ENCODE results near the gene ONECUT3.
A peak's percentile ranks its signal among the peaks of the same experiment; 100 is the strongest.

ONECUT3 gene

DNA sequence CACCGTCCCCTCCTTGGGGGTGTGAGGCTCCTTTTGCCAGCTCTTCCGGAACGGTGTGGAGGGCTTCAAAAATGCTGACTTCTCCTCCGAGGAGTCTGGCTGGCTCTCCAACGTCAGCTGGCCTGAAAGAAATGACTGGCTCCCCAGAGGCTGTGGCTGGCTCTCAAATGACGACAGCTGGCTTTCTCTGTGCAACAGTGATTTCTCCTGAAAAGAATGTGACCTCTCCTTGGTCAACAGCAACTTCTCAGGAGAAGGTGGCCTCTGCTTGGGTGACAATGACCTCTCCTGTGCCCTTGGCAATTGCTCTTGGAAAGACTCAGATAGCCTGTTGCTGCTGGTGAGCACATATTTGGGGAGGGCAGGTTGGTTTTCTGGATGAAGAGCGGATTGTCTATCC, 29.2 kb downstream of the ONECUT3 start (continued):
- TF ChIP-seq, protein P1, sequence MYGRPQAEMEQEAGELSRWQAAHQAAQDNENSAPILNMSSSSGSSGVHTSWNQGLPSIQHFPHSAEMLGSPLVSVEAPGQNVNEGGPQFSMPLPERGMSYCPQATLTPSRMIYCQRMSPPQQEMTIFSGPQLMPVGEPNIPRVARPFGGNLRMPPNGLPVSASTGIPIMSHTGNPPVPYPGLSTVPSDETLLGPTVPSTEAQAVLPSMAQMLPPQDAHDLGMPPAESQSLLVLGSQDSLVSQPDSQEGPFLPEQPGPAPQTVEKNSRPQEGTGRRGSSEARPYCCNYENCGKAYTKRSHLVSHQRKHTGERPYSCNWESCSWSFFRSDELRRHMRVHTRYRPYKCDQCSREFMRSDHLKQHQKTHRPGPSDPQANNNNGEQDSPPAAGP (tag by site-specific recombination; IDR thresholded peaks at IDR 0.05) = no peak
- TF ChIP-seq ZNF645 (tag by site-specific recombination; IDR thresholded peaks at IDR 0.05) (no peak), PBX3 (CRISPR knock-in tag; IDR thresholded peaks at IDR 0.05) (no peak), ZNF169 (tag by site-specific recombination; IDR thresholded peaks at IDR 0.05) (no peak), ZNF155 (tag by site-specific recombination; IDR thresholded peaks at IDR 0.05) (no peak), ZNF266 (tag by site-specific recombination; IDR thresholded peaks at IDR 0.05; ENCODE audit: low read depth) (no peak)

DNA sequence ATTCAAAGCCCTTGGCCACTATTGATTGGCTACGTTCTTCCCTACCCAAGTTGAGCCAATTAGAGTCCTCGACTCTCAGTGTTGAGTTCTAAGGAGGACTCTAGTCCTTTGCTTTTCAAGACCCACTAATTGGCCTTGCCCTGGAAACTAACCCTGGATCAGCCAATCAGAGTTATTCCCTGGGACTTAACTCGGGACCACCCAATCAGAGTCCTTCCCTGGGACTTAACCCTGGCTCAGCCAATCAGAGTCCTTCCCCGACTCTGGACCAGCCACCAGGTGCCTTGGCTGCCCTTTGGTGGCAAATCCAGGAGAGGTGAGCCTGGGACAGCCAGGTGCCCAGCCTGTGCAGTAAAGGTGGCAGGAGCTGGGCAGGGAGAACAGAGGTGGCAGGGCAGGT, 30.0 kb downstream of the ONECUT3 start:
- Histone ChIP-seq H3K4me3 (ENCODE audit: low read depth, low read length) (no peak overlapping the region), H3K36me3 (ENCODE audit: control insufficient read depth in 2 of 2, insufficient read depth in 1 of 2, low read length in 2 of 2) (no peaks in the 10 kb centered on the region), H3K27ac (ENCODE audit: extremely low read depth, low read depth, low read length) (no peak overlapping the region), H3K9me3 (ENCODE audit: control insufficient read depth, insufficient read depth, low read depth, low read length) (no peaks in the 10 kb centered on the region), H3K4me1 (ENCODE audit: control insufficient read depth, insufficient read depth, low read length) (no peaks in the 10 kb centered on the region)
- ChIA-PET CTCF (interaction anchor here (0.5 to 4.4 kb wide), 10 partner anchors 10 to 241 kb away, joined by 3 to 35 read pairs (median 5); no protein-coding TSS in a partner anchor), POLR2A (no interaction called here)
- TF ChIP-seq ZNF600 (tag by site-specific recombination; IDR thresholded peaks at IDR 0.05) (no peak), ZNF473 (tag by site-specific recombination; IDR thresholded peaks at IDR 0.05) (no peak), ZNF518A (tag by site-specific recombination; conservative IDR thresholded peaks at IDR 0.05; ENCODE audit: low read depth) (no peak), KLF1 (tag by site-specific recombination; IDR thresholded peaks at IDR 0.05) (no peak), ZNF514 (tag by site-specific recombination; IDR thresholded peaks at IDR 0.05) (no peak), ZFP41 (tag by site-specific recombination; IDR thresholded peaks at IDR 0.05; ENCODE audit: borderline replicate concordance) (no peak), FEZF1 (tag by site-specific recombination; IDR thresholded peaks at IDR 0.05) (no peak), ZNF621 (tag by site-specific recombination; IDR thresholded peaks at IDR 0.05) (peak; percentile 93), ZNF610 (tag by site-specific recombination; IDR thresholded peaks at IDR 0.05; ENCODE audit: borderline replicate concordance) (no peak), ZNF184 (tag by site-specific recombination; IDR thresholded peaks at IDR 0.05) (no peak), PRDM6 (tag by site-specific recombination; IDR thresholded peaks at IDR 0.05) (no peak), BCL6B (tag by site-specific recombination; IDR thresholded peaks at IDR 0.05) (no peak), MZF1 (tag by site-specific recombination; IDR thresholded peaks at IDR 0.05; ENCODE audit: borderline replicate concordance) (no peak), SP2 (tag by site-specific recombination; IDR thresholded peaks at IDR 0.05) (peak; percentile 30)
- TF ChIP-seq, protein P2, sequence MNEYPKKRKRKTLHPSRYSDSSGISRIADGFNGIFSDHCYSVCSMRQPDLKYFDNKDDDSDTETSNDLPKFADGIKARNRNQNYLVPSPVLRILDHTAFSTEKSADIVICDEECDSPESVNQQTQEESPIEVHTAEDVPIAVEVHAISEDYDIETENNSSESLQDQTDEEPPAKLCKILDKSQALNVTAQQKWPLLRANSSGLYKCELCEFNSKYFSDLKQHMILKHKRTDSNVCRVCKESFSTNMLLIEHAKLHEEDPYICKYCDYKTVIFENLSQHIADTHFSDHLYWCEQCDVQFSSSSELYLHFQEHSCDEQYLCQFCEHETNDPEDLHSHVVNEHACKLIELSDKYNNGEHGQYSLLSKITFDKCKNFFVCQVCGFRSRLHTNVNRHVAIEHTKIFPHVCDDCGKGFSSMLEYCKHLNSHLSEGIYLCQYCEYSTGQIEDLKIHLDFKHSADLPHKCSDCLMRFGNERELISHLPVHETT (tag by site-specific recombination; IDR thresholded peaks at IDR 0.05) = no peak

Data from HEK293 (cell line).